ENCODE measurements around the gene ST6GALNAC5. TPM values are rescaled to one million over a fixed set of nuclear protein-coding genes. Genes with fewer than 3 reads are reported as not detected.

Gene ST6GALNAC5
- total and polyA plus RNA-seq, 2 of the 13 experiments (the other 11 are each of a cell fraction or from before 2014, with no cell fraction given), result not detected

GRCh38 chr1:76861149-76861548, 6.1 kb upstream of the ST6GALNAC5 start:
- ChIA-PET CTCF (ENCODE audit: low intra/inter-chr PET ratio, low total read pairs) (no interaction called here), POLR2A (no interaction called here)
- FAIRE-seq (no peak), ATAC-seq (no peak), DNase-seq (ENCODE audit: low spot score) (no peak)
- H4K20me1 ChIP-seq (ENCODE audit: insufficient read depth, low read length), result no peaks in the 10 kb centered on the region
- no peak overlapping the region for H3K27ac ChIP-seq (ENCODE audit: extremely low read length, insufficient read depth, low read length)
- WGBS (ENCODE audit: low lambda C conversion rate), result 25% methylated on average over 2 of the region's 2 CpGs
- H3K79me2 ChIP-seq (ENCODE audit: insufficient read depth, low read length), result no peaks in the 10 kb centered on the region
- H3K36me3 ChIP-seq (replicated peaks in 1 of 2; ENCODE audit: control insufficient read depth in 1 of 2, insufficient read depth in 2 of 2, low read length in 2 of 2), result no peaks in the 10 kb centered on the region
- no peaks in the 10 kb centered on the region for H3K9me3 ChIP-seq (ENCODE audit: low read length)
- H3K9ac ChIP-seq (ENCODE audit: insufficient read depth, low read depth, low read length), result no peak overlapping the region
- in situ Hi-C loops (cut with HindIII; ENCODE audit: extremely low pct_ligation_motif_present, low pct_unique_long_range_greater_than_20kb), result no loop called here
- no TSS peak for BruUV-seq (replicated peaks)
- H3K4me2 ChIP-seq (ENCODE audit: low read depth, low read length), result no peak overlapping the region
- no peaks in the 10 kb centered on the region for H3K27me3 ChIP-seq (ENCODE audit: control insufficient read depth in 1 of 2, insufficient read depth in 2 of 2, low read length in 2 of 2)
- intact Hi-C loops (cut with micrococcal nuclease; ENCODE audit: unreplicated experiment), result no loop called here
- no peaks in the 10 kb centered on the region for H3K4me1 ChIP-seq (ENCODE audit: insufficient read depth, low read length)
- TF ChIP-seq GATA4 (IDR thresholded peaks at IDR 0.05; ENCODE audit: borderline replicate concordance, low read depth), result no peak
- peak; percentile 61 for TF ChIP-seq ATF7 (IDR thresholded peaks at IDR 0.05)
- no peak for TF ChIP-seq ATF7 (CRISPR knock-in tag; IDR thresholded peaks at IDR 0.05)
- TF ChIP-seq PRMT3 (CRISPR knock-in tag; IDR thresholded peaks at IDR 0.05; ENCODE audit: borderline replicate concordance, low read depth), result no peak
- no peak for TF ChIP-seq ZNF567 (CRISPR knock-in tag; IDR thresholded peaks at IDR 0.05; ENCODE audit: borderline replicate concordance)
- H3K4me3 ChIP-seq (replicated peaks in 1 of 3; ENCODE audit: insufficient read depth in 1 of 3, low read depth in 2 of 3, low read length in 3 of 3), result no peak overlapping the region
- H2AFZ ChIP-seq (ENCODE audit: low read length), result no peak overlapping the region

GRCh38 chr1:76862447-76862846, 4.8 kb upstream of the ST6GALNAC5 start:
- no peak overlapping the region for H3K4me3 ChIP-seq (replicated peaks in 1 of 3; ENCODE audit: insufficient read depth in 1 of 3, low read depth in 2 of 3, low read length in 3 of 3)
- no peak for DNase-seq (ENCODE audit: low spot score)
- H4K20me1 ChIP-seq (ENCODE audit: insufficient read depth, low read length), result no peaks in the 10 kb centered on the region
- H3K79me2 ChIP-seq (ENCODE audit: insufficient read depth, low read length), result no peaks in the 10 kb centered on the region
- ChIA-PET CTCF (ENCODE audit: low intra/inter-chr PET ratio, low total read pairs) (no interaction called here), POLR2A (no interaction called here)
- intact Hi-C loops (cut with micrococcal nuclease; ENCODE audit: unreplicated experiment), result no loop called here
- 0 out of 5 replicates have a peak, but pooled peaks cover 0 to 2% of the 10 kb centered on the region in 2 experiments for H3K27me3 ChIP-seq (ENCODE audit: control insufficient read depth in 1 of 2, insufficient read depth in 2 of 2, low read length in 2 of 2)
- H3K36me3 ChIP-seq (replicated peaks in 1 of 2; ENCODE audit: control insufficient read depth in 1 of 2, insufficient read depth in 2 of 2, low read length in 2 of 2), result no peaks in the 10 kb centered on the region
- H3K4me1 ChIP-seq (ENCODE audit: insufficient read depth, low read length), result no peaks in the 10 kb centered on the region
- no peak for FAIRE-seq
- no peak for ATAC-seq
- no peak overlapping the region for H3K4me2 ChIP-seq (ENCODE audit: low read depth, low read length)
- TF ChIP-seq TCF7 (IDR thresholded peaks at IDR 0.05; ENCODE audit: low read depth) (no peak), ZNF317 (CRISPR knock-in tag; IDR thresholded peaks at IDR 0.05) (no peak), ZNF589 (CRISPR knock-in tag; conservative IDR thresholded peaks at IDR 0.05) (no peak), MXD3 (CRISPR knock-in tag; IDR thresholded peaks at IDR 0.05) (no peak), FOXC1 (CRISPR knock-in tag; IDR thresholded peaks at IDR 0.05; ENCODE audit: borderline replicate concordance) (no peak), IRX3 (CRISPR knock-in tag; IDR thresholded peaks at IDR 0.05; ENCODE audit: borderline replicate concordance, low read depth) (no peak), SRSF4 (IDR thresholded peaks at IDR 0.05; ENCODE audit: low read depth, low read length, poor library complexity, severe bottlenecking) (no peak)
- no peak overlapping the region for H3K9ac ChIP-seq (ENCODE audit: insufficient read depth, low read depth, low read length)
- BruUV-seq (replicated peaks), result no TSS peak
- in situ Hi-C loops (cut with HindIII; ENCODE audit: extremely low pct_ligation_motif_present, low pct_unique_long_range_greater_than_20kb), result no loop called here
- no peaks in the 10 kb centered on the region for H3K9me3 ChIP-seq (ENCODE audit: low read length)
- no peak overlapping the region for H3K27ac ChIP-seq (ENCODE audit: extremely low read length, insufficient read depth, low read length)
- no peak overlapping the region for H2AFZ ChIP-seq (ENCODE audit: low read length)

All from HepG2 (cell line).